Breast epithelium (tissue), 3 donors: ENCODE results near the gene RIN2.
A peak's percentile ranks its signal among the peaks of the same experiment; 100 is the strongest.

Experiments
- POLR2A ChIP-seq: fragments of 450-650 bp; IDR thresholded peaks from one replicate; pipeline ENCODE4 v1.6.1; 2016; ENCODE audit warnings: antibody characterized with exemption, mild to moderate bottlenecking, moderate library complexity
- POLR2AphosphoS5 ChIP-seq, 3 donors: sonication (generic); formaldehyde crosslinking; IDR thresholded peaks; one replicate each; pipeline ENCODE4 v1.6.1; 2017; ENCODE audit warnings: antibody characterized with exemption in 3 of 3
- TF ChIP-seq, protein P1 (sequence below), 3 donors: fragments of 450-650 bp; IDR thresholded peaks; one replicate each; pipeline ENCODE4 v1.5.1; 2016 to 2017; ENCODE audit warnings: antibody characterized with exemption in 3 of 3, mild to moderate bottlenecking in 3 of 3, moderate library complexity in 3 of 3

DNA sequence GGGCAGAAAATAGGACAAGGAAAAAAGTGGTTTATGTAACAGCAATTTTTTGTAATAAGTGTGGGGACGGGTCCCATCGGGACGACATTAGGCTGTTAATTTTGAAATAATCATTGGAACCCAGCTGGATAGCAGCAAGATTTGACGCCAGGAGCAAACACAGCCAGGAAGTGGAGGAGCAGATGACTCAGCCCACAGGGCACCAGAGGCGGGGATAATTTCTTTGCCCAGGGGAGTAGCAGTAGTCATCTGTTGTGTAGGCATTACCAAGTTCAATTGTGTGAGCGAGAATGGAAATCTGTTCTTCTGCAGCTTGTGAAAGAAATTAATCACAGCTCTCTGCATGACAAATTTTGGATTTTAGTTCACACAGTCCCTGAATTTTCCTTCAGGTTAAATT, 22.6 kb upstream of the RIN2 start:
- TF ChIP-seq, protein P1, sequence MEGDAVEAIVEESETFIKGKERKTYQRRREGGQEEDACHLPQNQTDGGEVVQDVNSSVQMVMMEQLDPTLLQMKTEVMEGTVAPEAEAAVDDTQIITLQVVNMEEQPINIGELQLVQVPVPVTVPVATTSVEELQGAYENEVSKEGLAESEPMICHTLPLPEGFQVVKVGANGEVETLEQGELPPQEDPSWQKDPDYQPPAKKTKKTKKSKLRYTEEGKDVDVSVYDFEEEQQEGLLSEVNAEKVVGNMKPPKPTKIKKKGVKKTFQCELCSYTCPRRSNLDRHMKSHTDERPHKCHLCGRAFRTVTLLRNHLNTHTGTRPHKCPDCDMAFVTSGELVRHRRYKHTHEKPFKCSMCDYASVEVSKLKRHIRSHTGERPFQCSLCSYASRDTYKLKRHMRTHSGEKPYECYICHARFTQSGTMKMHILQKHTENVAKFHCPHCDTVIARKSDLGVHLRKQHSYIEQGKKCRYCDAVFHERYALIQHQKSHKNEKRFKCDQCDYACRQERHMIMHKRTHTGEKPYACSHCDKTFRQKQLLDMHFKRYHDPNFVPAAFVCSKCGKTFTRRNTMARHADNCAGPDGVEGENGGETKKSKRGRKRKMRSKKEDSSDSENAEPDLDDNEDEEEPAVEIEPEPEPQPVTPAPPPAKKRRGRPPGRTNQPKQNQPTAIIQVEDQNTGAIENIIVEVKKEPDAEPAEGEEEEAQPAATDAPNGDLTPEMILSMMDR (IDR thresholded peaks at IDR 0.05): no peak
- no peak for TF ChIP-seq POLR2A
- TF ChIP-seq POLR2AphosphoS5 (IDR thresholded peaks at IDR 0.05): peak in 1 of 3 donors; percentile 74
